Measurements from ENCODE around the gene PON2. TPM values are rescaled to one million over a fixed set of nuclear protein-coding genes. Genes with fewer than 3 reads are reported as not detected.
A peak's percentile ranks its signal among the peaks of the same experiment; 100 is the strongest.

The PON2 gene
- total RNA-seq = 92.3 and 97.1 TPM in 2 replicates
- long read RNA-seq, transcript PON2-215 (3 exons, 579 nt) = minor isoform, 14 of 254 reads
- long read RNA-seq, transcript PON2-218 (9 exons, 1,653 nt) = major isoform, 177 of 254 reads
- long read RNA-seq, transcript PON2-202 (9 exons, 1,726 nt) = minor isoform, 26 of 254 reads
- long read RNA-seq, partial matches to known transcripts = 6 of 254 reads
- long read RNA-seq, other reads (novel, unspliced or antisense) = 30 of 254 reads

GRCh38 chr7:95434557-95435421 lies at the start of gene PON2:
TSS of gene PON2 (minus strand) at chr7:95435028. CDS start at chr7:95434951, 77 bp downstream.
- H3K9me3 Mint-ChIP-seq = peaks cover 5% of the 10 kb centered on the region
- TF ChIP-seq CTCF (conservative IDR thresholded peaks at IDR 0.05) = no peak
- H3K4me1 Mint-ChIP-seq = peaks cover 40% of the 10 kb centered on the region
- H3K27ac Mint-ChIP-seq (ENCODE audit: unreplicated experiment) = peak within 1 kb of the TSS; percentile 99
- H3K36me3 Mint-ChIP-seq (ENCODE audit: low read depth) = peaks cover 15% of the 10 kb centered on the region
- no peaks in the 10 kb centered on the region for H3K27me3 Mint-ChIP-seq (ENCODE audit: low read depth)
- H3K4me3 Mint-ChIP-seq = peak within 1 kb of the TSS; percentile 94
- DNase-seq (ENCODE audit: low read depth, low spot score) = peak; percentile 72

- no peaks in the 10 kb centered on the region for H3K27me3 Mint-ChIP-seq (ENCODE audit: low read depth)
- H3K9me3 Mint-ChIP-seq = no peaks in the 10 kb centered on the region
- no peak overlapping the region for H3K4me3 Mint-ChIP-seq
- peaks cover 47% of the 10 kb centered on the region for H3K4me1 Mint-ChIP-seq
- no peak for TF ChIP-seq CTCF (conservative IDR thresholded peaks at IDR 0.05)
- DNase-seq (ENCODE audit: low read depth, low spot score) = no peak
- H3K36me3 Mint-ChIP-seq (ENCODE audit: low read depth) = no peaks in the 10 kb centered on the region
- peak overlapping the region; percentile 3 for H3K27ac Mint-ChIP-seq (ENCODE audit: unreplicated experiment)
These were observed 47.6 kb upstream of the PON2 start for GRCh38 chr7:95482424-95482823.

DNA sequence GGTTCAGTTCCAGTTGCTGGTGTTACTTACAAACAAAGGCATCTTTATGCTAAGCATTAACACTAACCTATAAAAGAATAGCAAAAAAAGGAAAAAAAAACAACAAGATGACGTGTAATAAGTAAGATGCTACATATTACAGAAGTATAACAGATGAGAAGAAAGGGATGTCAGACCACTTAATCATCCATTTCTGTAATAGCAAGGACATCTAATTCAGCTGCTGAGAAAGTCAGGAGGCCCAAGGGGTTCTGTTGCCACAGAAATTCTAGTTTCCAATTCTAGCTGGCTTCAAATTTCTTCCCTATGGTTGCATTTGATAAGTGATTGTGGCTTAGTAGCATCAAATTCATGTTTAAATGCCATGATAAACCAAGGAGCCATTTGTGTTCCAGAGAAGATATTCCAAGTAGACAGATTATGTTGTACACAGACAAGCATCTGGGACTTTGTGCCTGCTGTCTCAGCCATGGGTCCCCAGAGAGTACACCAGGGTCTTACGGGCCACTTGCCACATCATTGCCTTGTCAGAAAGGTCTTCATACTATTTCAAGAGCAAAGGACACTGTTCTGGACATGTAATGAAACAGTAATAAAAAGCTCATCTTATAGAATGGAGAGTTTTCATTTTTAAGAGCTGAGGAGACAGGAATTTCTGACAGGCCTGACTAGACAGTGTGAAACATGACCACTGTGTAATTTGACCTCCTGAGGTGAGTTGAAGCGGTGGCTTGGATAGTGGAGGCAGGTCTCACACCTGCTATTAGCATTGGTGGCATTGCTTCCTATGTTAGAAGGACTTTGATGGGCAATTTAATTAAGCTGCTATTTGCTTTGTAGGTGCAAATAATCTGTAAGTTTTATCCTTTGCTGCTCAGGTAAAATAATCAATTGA lies 46.7 kb upstream of the PON2 start:
- H3K4me1 Mint-ChIP-seq = peaks cover 56% of the 10 kb centered on the region
- H3K27me3 Mint-ChIP-seq (ENCODE audit: low read depth) = no peaks in the 10 kb centered on the region
- no peak for DNase-seq (ENCODE audit: low read depth, low spot score)
- H3K4me3 Mint-ChIP-seq = no peak overlapping the region
- TF ChIP-seq CTCF (conservative IDR thresholded peaks at IDR 0.05) = no peak
- H3K27ac Mint-ChIP-seq (ENCODE audit: unreplicated experiment) = peak overlapping the region; percentile 40
- no peaks in the 10 kb centered on the region for H3K36me3 Mint-ChIP-seq (ENCODE audit: low read depth)
- no peaks in the 10 kb centered on the region for H3K9me3 Mint-ChIP-seq

DNA sequence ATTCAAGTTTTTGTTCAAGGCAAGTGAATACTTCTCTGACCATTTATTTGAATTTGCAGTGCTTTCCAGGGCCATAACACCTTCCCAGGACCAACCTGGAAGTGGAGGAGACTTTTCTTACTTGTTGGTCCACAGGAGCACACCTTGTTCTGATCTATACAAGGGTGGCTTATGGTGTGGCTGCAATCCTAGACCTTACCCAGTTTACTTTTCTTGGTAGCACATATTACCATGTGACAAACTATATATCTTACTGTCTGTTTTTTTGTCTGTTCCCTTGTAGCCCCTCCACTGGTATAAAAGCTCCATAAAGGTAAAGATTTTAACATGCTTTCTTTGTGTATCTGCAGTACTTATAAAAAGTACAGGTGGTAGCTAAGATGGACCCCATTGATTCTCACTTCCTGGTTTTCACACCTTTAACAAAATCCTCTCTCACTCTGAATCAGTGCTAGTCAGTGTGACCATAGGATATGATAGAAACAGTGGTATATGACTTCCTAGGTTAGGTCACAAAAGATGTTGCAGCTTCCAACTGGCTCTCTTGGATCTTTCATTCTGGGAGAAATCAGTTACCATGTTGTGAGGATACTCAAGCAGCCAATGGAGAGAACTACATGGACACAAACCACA lies 45.3 kb upstream of the PON2 start:
- Mint-ChIP-seq H3K9me3 (no peaks in the 10 kb centered on the region), H3K36me3 (ENCODE audit: low read depth) (no peaks in the 10 kb centered on the region), H3K4me3 (no peak overlapping the region), H3K27ac (ENCODE audit: unreplicated experiment) (no peak overlapping the region), H3K4me1 (peaks cover 66% of the 10 kb centered on the region), H3K27me3 (ENCODE audit: low read depth) (no peaks in the 10 kb centered on the region)
- TF ChIP-seq CTCF (conservative IDR thresholded peaks at IDR 0.05) = no peak
- no peak for DNase-seq (ENCODE audit: low read depth, low spot score)
